ENCODE data around the gene PTPRB. TPM values are rescaled to one million over a fixed set of nuclear protein-coding genes. Genes with fewer than 3 reads are reported as not detected.
"Not testable (repeated sequence)": the region's sequence is repeated elsewhere in the genome, so short reads cannot be mapped to it uniquely, and the experiment has no call there.

Gene PTPRB
- total RNA-seq, 1 donor from 2014 or later: 147 TPM

- peak; percentile 76 for DNase-seq (ENCODE audit: extremely low read depth, low read depth, low spot score)
Measured at GRCh38 chr12:70549340-70550179, 87.7 kb downstream of the PTPRB start.

- DNase-seq (ENCODE audit: extremely low read depth, low read depth, low spot score): peak; percentile 92
Measured at GRCh38 chr12:70543444-70543843, 93.8 kb downstream of the PTPRB start.

GRCh38 chr12:70540996-70541395 is 96.2 kb downstream of the PTPRB start:
- no peak for DNase-seq (ENCODE audit: extremely low read depth, low read depth, low spot score)

GRCh38 chr12:70536650-70537049 is 100.6 kb downstream of the PTPRB start:
- DNase-seq (ENCODE audit: extremely low read depth, low read depth, low spot score): no peak

GRCh38 chr12:70535896-70536374 is 101.3 kb downstream of the PTPRB start:
- DNase-seq (ENCODE audit: extremely low read depth, low read depth, low spot score): peak; percentile 33

GRCh38 chr12:70534466-70534865 is 102.8 kb downstream of the PTPRB start:
- DNase-seq (ENCODE audit: extremely low read depth, low read depth, low spot score): no peak

GRCh38 chr12:70529647-70530046 is 107.6 kb downstream of the PTPRB start:
- no peak for DNase-seq (ENCODE audit: extremely low read depth, low read depth, low spot score)

GRCh38 chr12:70520847-70521246 is 116.4 kb downstream of the PTPRB start:
- DNase-seq (ENCODE audit: extremely low read depth, low read depth, low spot score): no peak

- DNase-seq (ENCODE audit: extremely low read depth, low read depth, low spot score): no peak
Measured at GRCh38 chr12:70513426-70513825, 123.8 kb downstream of the PTPRB start.

GRCh38 chr12:70508178-70508577 is 129.1 kb downstream of the PTPRB start:
- no peak for DNase-seq (ENCODE audit: extremely low read depth, low read depth, low spot score)

GRCh38 chr12:70507442-70507841 is 129.8 kb downstream of the PTPRB start:
- peak; percentile 65 for DNase-seq (ENCODE audit: extremely low read depth, low read depth, low spot score)

GRCh38 chr12:70497508-70497907 is 139.7 kb downstream of the PTPRB start:
- no peak for DNase-seq (ENCODE audit: extremely low read depth, low read depth, low spot score)

- DNase-seq (ENCODE audit: extremely low read depth, low read depth, low spot score): not testable (repeated sequence)
Measured at GRCh38 chr12:70492904-70493303, 144.3 kb downstream of the PTPRB start.

- DNase-seq (ENCODE audit: extremely low read depth, low read depth, low spot score): not testable (repeated sequence)
Measured at GRCh38 chr12:70490928-70491327, 146.3 kb downstream of the PTPRB start.

GRCh38 chr12:70487440-70487839 is 149.8 kb downstream of the PTPRB start:
- no peak for DNase-seq (ENCODE audit: extremely low read depth, low read depth, low spot score)

GRCh38 chr12:70486588-70486987 is 150.6 kb downstream of the PTPRB start:
- no peak for DNase-seq (ENCODE audit: extremely low read depth, low read depth, low spot score)

- no peak for DNase-seq (ENCODE audit: extremely low read depth, low read depth, low spot score)
Measured at GRCh38 chr12:70485704-70486103, 151.5 kb downstream of the PTPRB start.

- no peak for DNase-seq (ENCODE audit: extremely low read depth, low read depth, low spot score)
Measured at GRCh38 chr12:70484464-70484863, 152.8 kb downstream of the PTPRB start.

GRCh38 chr12:70482764-70483163 is 154.5 kb downstream of the PTPRB start:
- DNase-seq (ENCODE audit: extremely low read depth, low read depth, low spot score): no peak

GRCh38 chr12:70469221-70469820 is 167.9 kb downstream of the PTPRB start:
- no peak for DNase-seq (ENCODE audit: extremely low read depth, low read depth, low spot score)

GRCh38 chr12:70468741-70469140 is 168.5 kb downstream of the PTPRB start:
- no peak for DNase-seq (ENCODE audit: extremely low read depth, low read depth, low spot score)

Measured in glomerular endothelial cell (primary cell).